Fibroblast of the aortic adventitia (primary cell): ENCODE data around the gene CEP89. TPM values are rescaled to one million over a fixed set of nuclear protein-coding genes. Genes with fewer than 3 reads are reported as not detected.

Experiments used
- DNase-seq: peaks from one replicate; pipeline ENCODE4 v3.0.0-alpha.2; 2010; ENCODE audit warnings: low read depth
- H3K4me3 ChIP-seq: 2 replicates; pipeline ENCODE4 v1.5.1; 2011; ENCODE audit warnings: low read depth, mild to moderate bottlenecking, control low read depth, low read length, moderate library complexity
- CTCF ChIP-seq: IDR thresholded peaks from 2 replicates; pipeline ENCODE4 v1.5.1; 2011; ENCODE audit warnings: mild to moderate bottlenecking, low read length, control low read depth, inconsistent platforms; ENCODE audit not compliant: insufficient read depth
- total RNA-seq: library from RNA; depleted of rRNA; stranded (reverse); fragments of >200 nt; gene quantifications from 2 replicates; pipeline ENCODE4 v1.2.3, GENCODE V29; 2012; ENCODE audit warnings: low replicate concordance

The CEP89 gene
- total RNA-seq, 1 donor, result 26.3 TPM

GRCh38 chr19:32909257-32909656 is 62.5 kb downstream of the CEP89 start:
- no peak for TF ChIP-seq CTCF
- no peak for DNase-seq
- no peak overlapping the region for H3K4me3 ChIP-seq

GRCh38 chr19:32908641-32909190 is 63.0 kb downstream of the CEP89 start:
- DNase-seq, result no peak
- no peak for TF ChIP-seq CTCF
- no peak overlapping the region for H3K4me3 ChIP-seq

GRCh38 chr19:32902448-32902847 is 69.3 kb downstream of the CEP89 start:
- no peak for DNase-seq
- no peak for TF ChIP-seq CTCF
- no peak overlapping the region for H3K4me3 ChIP-seq

- no peak for DNase-seq
- TF ChIP-seq CTCF, result no peak
- no peak overlapping the region for H3K4me3 ChIP-seq
Observed at GRCh38 chr19:32901504-32902161, 70.1 kb downstream of the CEP89 start.

- DNase-seq, result no peak
- TF ChIP-seq CTCF, result no peak
- no peak overlapping the region for H3K4me3 ChIP-seq
Observed at GRCh38 chr19:32896516-32897214, 75.1 kb downstream of the CEP89 start.

- no peak overlapping the region for H3K4me3 ChIP-seq
- TF ChIP-seq CTCF, result no peak
- no peak for DNase-seq
Observed at GRCh38 chr19:32895384-32895783, 76.4 kb downstream of the CEP89 start.
